Measurements from ENCODE around the gene ACTL6B. TPM values are rescaled to one million over a fixed set of nuclear protein-coding genes. Genes with fewer than 3 reads are reported as not detected.

Gene ACTL6B
- total and polyA plus RNA-seq, 9 of the 15 experiments (the other 6 are each of a cell fraction or from before 2014, with no cell fraction given), result not detected

DNA sequence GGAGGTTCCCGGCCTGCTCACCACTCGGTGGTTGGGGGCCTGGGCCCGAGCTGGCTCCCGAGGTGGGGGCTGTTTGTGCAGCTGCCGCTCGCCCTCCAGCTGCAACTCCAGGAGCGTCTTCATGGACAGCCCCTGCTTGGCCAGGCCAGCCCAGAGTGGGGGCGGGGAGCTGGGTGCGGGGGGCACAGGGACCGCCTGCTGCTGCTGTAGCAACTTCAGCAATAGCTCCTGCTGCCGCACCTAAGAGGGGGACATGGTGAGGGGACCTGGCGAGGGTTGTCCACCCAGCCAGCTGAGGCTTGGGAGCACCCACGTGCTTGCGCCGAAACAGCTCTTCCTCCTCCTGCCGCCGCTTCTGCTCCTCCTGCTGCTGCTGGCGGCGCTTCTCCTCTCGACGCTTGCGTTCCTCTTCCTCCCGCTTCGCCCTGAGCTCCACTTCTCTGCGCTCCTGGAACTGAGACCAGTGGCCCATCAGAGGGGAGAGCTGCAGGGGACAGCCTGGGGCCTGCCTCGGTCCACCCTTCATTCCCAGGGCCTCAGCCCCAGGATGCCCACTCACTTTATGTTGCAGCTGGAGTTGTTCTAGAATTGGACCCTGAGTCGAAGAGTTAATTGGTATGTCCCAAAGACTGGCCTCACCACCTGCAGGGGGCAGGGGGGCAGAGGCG, 26.9 kb upstream of the ACTL6B start:
- TF ChIP-seq RBFOX2 (IDR thresholded peaks at IDR 0.05; ENCODE audit: low read depth, low read length), result peak; percentile 45
- TF ChIP-seq POLR2G (IDR thresholded peaks at IDR 0.05; ENCODE audit: low read depth, low read length), result peak; percentile 64
- peak; percentile 7 for TF ChIP-seq FIP1L1 (IDR thresholded peaks at IDR 0.05; ENCODE audit: low read depth, low read length, poor library complexity, severe bottlenecking)
- TF ChIP-seq MED1 (CRISPR knock-in tag; IDR thresholded peaks at IDR 0.05; ENCODE audit: borderline replicate concordance), result no peak
- TF ChIP-seq, protein P1, sequence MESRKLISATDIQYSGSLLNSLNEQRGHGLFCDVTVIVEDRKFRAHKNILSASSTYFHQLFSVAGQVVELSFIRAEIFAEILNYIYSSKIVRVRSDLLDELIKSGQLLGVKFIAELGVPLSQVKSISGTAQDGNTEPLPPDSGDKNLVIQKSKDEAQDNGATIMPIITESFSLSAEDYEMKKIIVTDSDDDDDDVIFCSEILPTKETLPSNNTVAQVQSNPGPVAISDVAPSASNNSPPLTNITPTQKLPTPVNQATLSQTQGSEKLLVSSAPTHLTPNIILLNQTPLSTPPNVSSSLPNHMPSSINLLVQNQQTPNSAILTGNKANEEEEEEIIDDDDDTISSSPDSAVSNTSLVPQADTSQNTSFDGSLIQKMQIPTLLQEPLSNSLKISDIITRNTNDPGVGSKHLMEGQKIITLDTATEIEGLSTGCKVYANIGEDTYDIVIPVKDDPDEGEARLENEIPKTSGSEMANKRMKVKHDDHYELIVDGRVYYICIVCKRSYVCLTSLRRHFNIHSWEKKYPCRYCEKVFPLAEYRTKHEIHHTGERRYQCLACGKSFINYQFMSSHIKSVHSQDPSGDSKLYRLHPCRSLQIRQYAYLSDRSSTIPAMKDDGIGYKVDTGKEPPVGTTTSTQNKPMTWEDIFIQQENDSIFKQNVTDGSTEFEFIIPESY (CRISPR knock-in tag; IDR thresholded peaks at IDR 0.05), result peak; percentile 62; the same call in 1 of the 2 replicates
- TF ChIP-seq CBFA2T2 (conservative IDR thresholded peaks at IDR 0.05), result no peak
- TF ChIP-seq CBX1 (IDR thresholded peaks at IDR 0.05; ENCODE audit: low read depth), result no peak
- TF ChIP-seq KDM4B (IDR thresholded peaks at IDR 0.05; ENCODE audit: borderline replicate concordance in 2 of 2, low read depth in 1 of 2), result no peak
- TF ChIP-seq, protein P2, sequence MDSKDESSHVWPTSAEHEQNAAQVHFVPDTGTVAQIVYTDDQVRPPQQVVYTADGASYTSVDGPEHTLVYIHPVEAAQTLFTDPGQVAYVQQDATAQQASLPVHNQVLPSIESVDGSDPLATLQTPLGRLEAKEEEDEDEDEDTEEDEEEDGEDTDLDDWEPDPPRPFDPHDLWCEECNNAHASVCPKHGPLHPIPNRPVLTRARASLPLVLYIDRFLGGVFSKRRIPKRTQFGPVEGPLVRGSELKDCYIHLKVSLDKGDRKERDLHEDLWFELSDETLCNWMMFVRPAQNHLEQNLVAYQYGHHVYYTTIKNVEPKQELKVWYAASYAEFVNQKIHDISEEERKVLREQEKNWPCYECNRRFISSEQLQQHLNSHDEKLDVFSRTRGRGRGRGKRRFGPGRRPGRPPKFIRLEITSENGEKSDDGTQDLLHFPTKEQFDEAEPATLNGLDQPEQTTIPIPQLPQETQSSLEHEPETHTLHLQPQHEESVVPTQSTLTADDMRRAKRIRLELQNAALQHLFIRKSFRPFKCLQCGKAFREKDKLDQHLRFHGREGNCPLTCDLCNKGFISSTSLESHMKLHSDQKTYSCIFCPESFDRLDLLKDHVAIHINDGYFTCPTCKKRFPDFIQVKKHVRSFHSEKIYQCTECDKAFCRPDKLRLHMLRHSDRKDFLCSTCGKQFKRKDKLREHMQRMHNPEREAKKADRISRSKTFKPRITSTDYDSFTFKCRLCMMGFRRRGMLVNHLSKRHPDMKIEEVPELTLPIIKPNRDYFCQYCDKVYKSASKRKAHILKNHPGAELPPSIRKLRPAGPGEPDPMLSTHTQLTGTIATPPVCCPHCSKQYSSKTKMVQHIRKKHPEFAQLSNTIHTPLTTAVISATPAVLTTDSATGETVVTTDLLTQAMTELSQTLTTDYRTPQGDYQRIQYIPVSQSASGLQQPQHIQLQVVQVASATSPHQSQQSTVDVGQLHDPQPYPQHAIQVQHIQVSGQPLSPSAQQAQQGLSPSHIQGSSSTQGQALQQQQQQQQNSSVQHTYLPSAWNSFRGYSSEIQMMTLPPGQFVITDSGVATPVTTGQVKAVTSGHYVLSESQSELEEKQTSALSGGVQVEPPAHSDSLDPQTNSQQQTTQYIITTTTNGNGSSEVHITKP (IDR thresholded peaks at IDR 0.05; ENCODE audit: partially characterized antibody), result peak; percentile 65
- TF ChIP-seq, protein P3, sequence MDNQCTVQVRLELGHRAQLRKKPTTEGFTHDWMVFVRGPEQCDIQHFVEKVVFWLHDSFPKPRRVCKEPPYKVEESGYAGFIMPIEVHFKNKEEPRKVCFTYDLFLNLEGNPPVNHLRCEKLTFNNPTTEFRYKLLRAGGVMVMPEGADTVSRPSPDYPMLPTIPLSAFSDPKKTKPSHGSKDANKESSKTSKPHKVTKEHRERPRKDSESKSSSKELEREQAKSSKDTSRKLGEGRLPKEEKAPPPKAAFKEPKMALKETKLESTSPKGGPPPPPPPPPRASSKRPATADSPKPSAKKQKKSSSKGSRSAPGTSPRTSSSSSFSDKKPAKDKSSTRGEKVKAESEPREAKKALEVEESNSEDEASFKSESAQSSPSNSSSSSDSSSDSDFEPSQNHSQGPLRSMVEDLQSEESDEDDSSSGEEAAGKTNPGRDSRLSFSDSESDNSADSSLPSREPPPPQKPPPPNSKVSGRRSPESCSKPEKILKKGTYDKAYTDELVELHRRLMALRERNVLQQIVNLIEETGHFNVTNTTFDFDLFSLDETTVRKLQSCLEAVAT (IDR thresholded peaks at IDR 0.05), result peak in 1 of 2 experiments; percentile 63; a peak in 1 of 4 replicates
- TF ChIP-seq, protein P4, sequence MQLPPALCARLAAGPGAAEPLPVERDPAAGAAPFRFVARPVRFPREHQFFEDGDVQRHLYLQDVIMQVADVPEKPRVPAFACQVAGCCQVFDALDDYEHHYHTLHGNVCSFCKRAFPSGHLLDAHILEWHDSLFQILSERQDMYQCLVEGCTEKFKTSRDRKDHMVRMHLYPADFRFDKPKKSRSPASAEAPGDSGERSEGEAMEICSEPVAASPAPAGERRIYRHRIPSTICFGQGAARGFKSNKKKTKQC (CRISPR knock-in tag; IDR thresholded peaks at IDR 0.05), result no peak
- peak; percentile 92 for TF ChIP-seq ZNF263 (CRISPR knock-in tag; IDR thresholded peaks at IDR 0.05; ENCODE audit: borderline replicate concordance)
- no peak overlapping the region for H3K4me3 ChIP-seq
- H3K27me3 ChIP-seq (ENCODE audit: control insufficient read depth in 2 of 2, insufficient read depth in 2 of 2, low read length in 2 of 2), result no peaks in the 10 kb centered on the region
- no peak overlapping the region for H3K4me2 ChIP-seq (ENCODE audit: insufficient read depth, low read length)
- no peak for FAIRE-seq
- H3K27ac ChIP-seq (ENCODE audit: extremely low read depth, low read depth, low read length), result no peak overlapping the region
- H4K20me1 ChIP-seq (replicated peaks; ENCODE audit: control insufficient read depth, insufficient read depth, low read length), result peaks cover 15% of the 10 kb centered on the region; the same call in 1 of the 2 replicates
- peaks cover 100% of the 10 kb centered on the region; the same call in 2 of the 3 replicates for H3K36me3 ChIP-seq (ENCODE audit: control insufficient read depth, insufficient read depth, low read length)
- H3K9ac ChIP-seq (ENCODE audit: insufficient read depth in 1 of 2, low read depth in 2 of 2, low read length in 2 of 2), result peak overlapping the region in 1 of 2 experiments; percentile 15; a peak in 1 of 4 replicates
- CTCF ChIA-PET (ENCODE audit: low intra/inter-chr PET ratio), result interaction anchor here (0.6 kb wide), 1 partner anchor 52 kb away, joined by 4 read pairs; no protein-coding TSS in a partner anchor
- H3K9me3 ChIP-seq (replicated peaks; ENCODE audit: control insufficient read depth, insufficient read depth, low read depth, low read length), result no peaks in the 10 kb centered on the region
- no peak for ATAC-seq
- intact Hi-C loops (cut with micrococcal nuclease) (no loop called here), in situ Hi-C loops (cut with MboI) (no loop called here)
- 89% methylated on average over 20 of the region's 28 CpGs for WGBS (ENCODE audit: insufficient coverage, low coverage, missing lambda C conversion rate)
- TSS peak; percentile 1 for BruUV-seq (replicated peaks)
- no peaks in the 10 kb centered on the region for H3K9me1 ChIP-seq (ENCODE audit: control insufficient read depth, insufficient read depth, low read length)
- DNase-seq (ENCODE audit: extremely low read depth in 1 of 4, low spot score in 3 of 4), result peak in 1 of 4 experiments; percentile 20
- POLR2A ChIA-PET, result interaction anchor here (0.6 to 1.9 kb wide), 6 partner anchors 10 to 315 kb away, joined by 3 to 11 read pairs (median 4); partner anchors contain the start of genes FBXO24 and LRCH4
- no peak overlapping the region for H2AFZ ChIP-seq (ENCODE audit: low read depth, low read length)
- H3K4me1 ChIP-seq (replicated peaks in 1 of 2; ENCODE audit: control insufficient read depth in 2 of 2, insufficient read depth in 2 of 2, low read length in 2 of 2), result peaks cover 4 to 81% of the 10 kb centered on the region in 2 experiments; a peak in 4 of 5 replicates
- H3K79me2 ChIP-seq (ENCODE audit: control insufficient read depth, insufficient read depth, low read length), result peaks cover 4% of the 10 kb centered on the region; the same call in 1 of the 3 replicates

Data from K562 (cell line).